ENCODE results near the gene TMEM140. TPM values are rescaled to one million over a fixed set of nuclear protein-coding genes. Genes with fewer than 3 reads are reported as not detected.

Gene TMEM140
- total and polyA plus RNA-seq, 11 donors, result 6.7 to 131 (median 26.5) TPM

DNA sequence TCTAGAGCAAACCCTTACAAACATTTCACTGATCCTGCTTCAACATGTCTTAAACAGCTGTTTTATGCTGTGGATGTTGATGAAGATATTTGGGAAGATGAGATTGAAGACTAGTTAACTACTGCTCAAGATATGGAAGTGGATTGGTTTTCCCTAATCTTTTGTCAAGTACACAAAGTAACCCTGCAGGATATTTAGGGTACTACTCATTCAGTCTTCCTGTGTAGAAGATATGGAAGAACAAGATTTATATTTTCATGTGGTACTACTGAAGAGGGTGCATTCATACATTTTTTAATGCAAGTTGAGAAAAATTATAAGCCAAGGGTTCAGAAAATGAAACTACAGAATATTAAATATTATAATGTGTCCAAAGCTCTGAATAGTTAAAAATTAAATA is 18.3 kb upstream of the TMEM140 start:
- Histone ChIP-seq H3K9me3 (peaks cover 0 to 12% (median 2%) of the 10 kb centered on the region in 12 donors), H3K36me3 (no peaks in the 10 kb centered on the region), H3K27ac (no peak overlapping the region), H3K27me3 (no peaks in the 10 kb centered on the region), H3K4me3 (no peak overlapping the region), H3K4me1 (no peaks in the 10 kb centered on the region)
- no peak for ATAC-seq
- TF ChIP-seq, protein P1, sequence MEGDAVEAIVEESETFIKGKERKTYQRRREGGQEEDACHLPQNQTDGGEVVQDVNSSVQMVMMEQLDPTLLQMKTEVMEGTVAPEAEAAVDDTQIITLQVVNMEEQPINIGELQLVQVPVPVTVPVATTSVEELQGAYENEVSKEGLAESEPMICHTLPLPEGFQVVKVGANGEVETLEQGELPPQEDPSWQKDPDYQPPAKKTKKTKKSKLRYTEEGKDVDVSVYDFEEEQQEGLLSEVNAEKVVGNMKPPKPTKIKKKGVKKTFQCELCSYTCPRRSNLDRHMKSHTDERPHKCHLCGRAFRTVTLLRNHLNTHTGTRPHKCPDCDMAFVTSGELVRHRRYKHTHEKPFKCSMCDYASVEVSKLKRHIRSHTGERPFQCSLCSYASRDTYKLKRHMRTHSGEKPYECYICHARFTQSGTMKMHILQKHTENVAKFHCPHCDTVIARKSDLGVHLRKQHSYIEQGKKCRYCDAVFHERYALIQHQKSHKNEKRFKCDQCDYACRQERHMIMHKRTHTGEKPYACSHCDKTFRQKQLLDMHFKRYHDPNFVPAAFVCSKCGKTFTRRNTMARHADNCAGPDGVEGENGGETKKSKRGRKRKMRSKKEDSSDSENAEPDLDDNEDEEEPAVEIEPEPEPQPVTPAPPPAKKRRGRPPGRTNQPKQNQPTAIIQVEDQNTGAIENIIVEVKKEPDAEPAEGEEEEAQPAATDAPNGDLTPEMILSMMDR (IDR thresholded peaks at IDR 0.05), result no peak
- no peak for TF ChIP-seq POLR2A (IDR thresholded peaks at IDR 0.05)
- DNase-seq, result no peak
- intact Hi-C loops (cut with DNase I), result loop anchor here in 1 of 10 donors (10.0 kb wide), 1 partner anchor 105 kb away; no protein-coding TSS in a partner anchor

DNA sequence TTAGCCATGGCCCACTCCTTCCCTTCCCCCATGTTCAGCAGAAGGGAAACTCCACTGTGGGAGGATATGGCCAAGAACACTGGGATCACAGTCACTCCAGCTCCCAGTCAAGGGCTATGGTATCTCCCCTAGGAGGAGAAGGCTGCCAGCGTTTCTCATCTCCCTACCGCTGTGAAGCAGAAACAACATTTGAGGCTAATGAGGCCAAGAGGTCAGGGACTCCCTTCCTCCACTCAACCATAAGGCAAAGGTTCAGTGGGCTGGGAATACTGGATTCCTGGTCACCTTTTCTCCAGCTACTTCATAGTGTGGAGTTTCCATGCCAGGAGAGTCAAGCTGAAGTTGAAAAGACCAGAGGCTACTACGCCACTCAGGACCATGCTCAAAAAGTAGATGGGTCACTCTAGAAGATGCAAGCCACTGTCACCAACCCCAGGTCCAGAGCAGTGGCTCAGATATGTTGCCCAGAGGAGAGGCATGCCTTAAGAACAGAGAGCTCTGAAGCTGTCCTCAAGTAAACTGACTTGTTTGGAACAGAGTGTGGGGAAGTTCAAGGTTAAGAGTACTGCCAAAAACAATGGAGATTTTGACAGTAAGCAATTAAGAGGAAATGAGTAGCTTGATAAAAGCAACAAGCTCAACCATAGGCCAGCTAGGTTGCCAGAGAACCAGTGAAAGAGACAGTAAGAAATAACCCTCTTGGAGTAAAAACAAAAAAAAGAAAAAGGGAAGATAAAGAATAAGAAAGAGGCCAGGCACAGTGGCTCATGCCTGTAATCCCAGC is 3.8 kb upstream of the TMEM140 start:
- WGBS, 4 donors, result 74 to 80% (median 78%) methylated on average over 3 of the region's 3 CpGs
- peaks cover 0 to 40% (median 23%) of the 10 kb centered on the region in 12 donors for H3K4me1 ChIP-seq
- intact Hi-C loops (cut with DNase I), result loop anchor here in 2 of 10 donors (5.0 to 10.0 kb wide), 2 partner anchors 152 to 159 kb away; partner anchors contain the start of gene AGBL3 (in 1 of the 2)
- no peaks in the 10 kb centered on the region for H3K36me3 ChIP-seq
- ATAC-seq (peak in 3 of 4 donors; percentile 28 to 64 (median 30)), DNase-seq (no peak)
- H3K9me3 ChIP-seq, result no peaks in the 10 kb centered on the region
- TF ChIP-seq, protein P1 (IDR thresholded peaks at IDR 0.05), result no peak
- no peak for TF ChIP-seq POLR2A (IDR thresholded peaks at IDR 0.05)
- no peaks in the 10 kb centered on the region for H3K27me3 ChIP-seq
- H3K27ac ChIP-seq, result peak overlapping the region in 7 of 12 donors; percentile 10 to 97 (median 33)
- H3K4me3 ChIP-seq, result no peak overlapping the region

DNA sequence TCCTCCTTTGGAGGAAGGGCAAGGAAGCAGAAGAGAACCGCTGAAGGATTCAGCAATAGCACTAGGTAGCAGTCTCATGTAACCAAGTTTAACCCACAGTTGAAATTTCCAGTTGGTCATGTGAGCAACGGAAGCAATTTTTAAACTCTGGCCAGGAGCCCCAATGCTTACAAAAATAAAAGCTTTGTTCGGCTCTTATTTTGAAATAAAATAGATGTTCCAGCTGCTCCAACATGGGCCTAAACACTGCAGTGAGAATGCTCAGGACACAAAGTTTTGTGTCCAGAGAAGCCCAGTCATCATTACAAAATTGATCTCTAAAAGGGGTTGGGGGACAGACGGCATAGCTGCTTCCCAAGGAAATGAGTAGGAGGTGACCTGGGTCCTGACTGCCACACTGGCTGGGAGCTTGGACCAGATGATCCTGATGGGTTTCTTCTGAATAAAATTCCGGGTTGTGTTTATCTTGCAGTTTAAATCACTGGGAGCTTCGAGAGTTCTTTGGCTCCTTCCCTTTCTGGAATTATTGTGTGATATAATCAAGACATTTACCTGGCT is 452 bp upstream of the TMEM140 start:
- intact Hi-C loops (cut with DNase I), result loop anchor here in 5 of 10 donors (2.0 to 10.0 kb wide), 4 partner anchors 13 to 163 kb away; partner anchors contain the start of gene AGBL3 (in 5 of the 5)
- Histone ChIP-seq H3K4me3 (peak overlapping the region; percentile 24 to 74 (median 60)), H3K27ac (peak overlapping the region; percentile 88 to 99 (median 93)), H3K36me3 (peaks cover 0 to 12% (median 4%) of the 10 kb centered on the region in 9 donors), H3K4me1 (peaks cover 0 to 70% (median 47%) of the 10 kb centered on the region in 12 donors), H3K27me3 (no peaks in the 10 kb centered on the region), H3K9me3 (no peaks in the 10 kb centered on the region)
- WGBS, 4 donors, result 2 to 9% (median 5%) methylated on average over 6 of the region's 6 CpGs
- TF ChIP-seq, protein P1 (IDR thresholded peaks at IDR 0.05), result no peak
- no peak for TF ChIP-seq POLR2A (IDR thresholded peaks at IDR 0.05)
- no peak for DNase-seq
- peak; percentile 55 to 79 (median 72) for ATAC-seq
